HPDE6-E6E7 (cell line): ENCODE measurements around the gene TIAM1.

Experiments
- DNase-seq: peaks from one replicate; pipeline ENCODE4 v3.0.0; 2011; ENCODE audit warnings: missing footprints; ENCODE audit errors: extremely low spot score

The TIAM1 gene

GRCh38 chr21:31343680-31344480, at the start of gene TIAM1:
Gene TIAM1 (minus strand): TSS chr21:31344261. CDS start chr21:31266972, 77,289 bp downstream.
- peak; percentile 75 for DNase-seq

- no peak for DNase-seq
Measured at GRCh38 chr21:31387560-31388186, 43.6 kb upstream of the TIAM1 start.

- no peak for DNase-seq
Measured at GRCh38 chr21:31386006-31386405, 41.9 kb upstream of the TIAM1 start.

- no peak for DNase-seq
Measured at GRCh38 chr21:31383770-31384169, 39.7 kb upstream of the TIAM1 start.

DNA sequence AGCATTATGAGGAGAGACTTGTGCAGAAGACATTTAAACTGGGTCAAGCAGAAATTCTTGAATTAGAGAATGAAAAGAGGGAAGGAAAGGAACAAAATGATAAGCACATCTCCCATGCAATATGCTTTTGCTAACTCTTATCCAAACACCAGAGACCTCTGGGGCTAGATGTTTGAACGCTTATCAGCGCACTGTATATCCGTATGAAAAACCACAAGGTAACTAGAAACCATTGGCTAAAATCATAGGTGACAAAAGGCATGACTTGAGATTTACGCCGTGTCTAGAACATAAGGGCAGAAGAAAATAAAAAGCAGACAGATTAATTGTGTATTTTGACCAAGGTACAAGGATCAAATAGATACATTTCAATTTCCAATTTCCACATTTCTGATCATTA, 38.0 kb upstream of the TIAM1 start:
- no peak for DNase-seq

- DNase-seq = no peak
Measured at GRCh38 chr21:31376301-31376700, 32.2 kb upstream of the TIAM1 start.

DNA sequence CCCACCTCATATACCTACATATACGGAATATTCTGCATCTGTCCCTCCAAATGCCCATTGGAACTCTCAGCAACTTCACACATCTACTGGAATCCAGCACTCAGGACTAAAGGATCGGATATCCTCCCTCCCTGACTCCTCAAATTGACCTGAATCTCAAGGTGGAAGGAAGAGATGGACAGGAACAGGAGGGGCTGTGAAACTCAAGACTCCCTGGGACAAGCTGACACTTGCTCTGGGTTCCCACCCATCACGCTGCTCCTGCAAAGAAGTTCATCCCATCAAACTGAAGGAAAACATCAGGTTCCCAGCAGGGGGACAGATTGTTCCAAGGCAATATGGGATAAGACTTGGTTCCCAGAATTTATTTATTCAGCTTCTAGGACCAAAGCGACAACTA, 30.3 kb upstream of the TIAM1 start:
- DNase-seq = no peak

GRCh38 chr21:31372471-31372765, 28.4 kb upstream of the TIAM1 start:
- DNase-seq = no peak

GRCh38 chr21:31371715-31372470, 27.8 kb upstream of the TIAM1 start:
- no peak for DNase-seq

DNA sequence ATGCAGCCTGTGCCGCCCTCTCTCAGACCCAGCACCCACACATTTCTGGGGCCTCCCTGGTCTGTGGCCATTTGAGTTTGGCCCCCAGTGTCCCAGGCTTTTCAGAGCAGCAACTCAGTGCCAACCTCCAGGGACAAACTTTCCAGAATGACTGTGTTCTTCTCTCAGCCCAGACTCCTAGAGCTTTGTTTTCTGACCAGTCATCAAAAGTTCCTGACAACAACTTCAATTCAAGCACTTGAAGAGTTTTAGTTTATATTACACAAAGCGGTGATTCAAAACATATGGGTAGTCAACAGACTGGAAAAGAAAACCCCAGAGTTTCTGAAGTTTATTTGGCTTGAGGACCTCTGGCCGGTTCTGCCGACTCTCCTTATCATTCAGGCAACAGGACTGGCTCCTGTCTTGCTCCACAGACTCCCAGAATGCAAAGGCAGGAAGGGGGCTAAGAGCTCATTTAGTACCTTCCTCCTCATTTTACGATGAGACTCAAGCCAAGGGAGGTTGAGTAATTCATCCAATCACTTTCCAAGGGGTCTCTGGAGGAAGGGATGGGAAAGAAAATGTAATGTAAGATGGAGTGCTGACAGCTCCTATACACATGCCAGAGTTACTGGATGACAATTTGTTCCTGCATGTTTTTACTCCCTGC, 27.0 kb upstream of the TIAM1 start:
- DNase-seq = no peak

DNA sequence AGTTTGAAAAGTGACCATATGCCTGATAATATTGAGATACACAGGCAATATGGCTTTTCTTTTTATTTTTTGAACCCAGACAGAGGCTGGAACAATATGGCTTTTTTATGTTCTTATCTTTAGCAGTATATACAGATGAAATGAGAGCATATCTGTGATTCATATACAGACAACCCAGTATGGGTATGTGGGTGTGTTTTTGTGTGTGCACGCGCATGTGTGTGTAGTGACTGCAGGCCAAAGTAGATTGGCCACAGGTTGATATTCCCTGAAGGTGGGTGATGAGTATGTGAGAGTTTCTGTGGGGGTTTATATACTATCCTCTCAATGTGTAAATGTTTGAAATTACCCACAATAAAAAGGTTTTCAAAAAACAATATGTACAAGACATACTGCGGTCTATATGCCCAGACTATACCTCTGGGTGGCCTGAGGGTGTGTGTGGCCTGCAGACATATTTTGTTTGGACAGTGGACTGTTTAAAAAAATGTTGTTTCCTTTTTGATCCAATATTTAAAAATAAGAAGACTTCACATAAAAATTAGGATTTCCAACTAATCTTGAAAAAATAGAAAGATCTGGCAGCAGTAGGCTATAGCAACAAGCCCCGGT, 26.3 kb upstream of the TIAM1 start:
- no peak for DNase-seq

- no peak for DNase-seq
Measured at GRCh38 chr21:31368361-31368760, 24.3 kb upstream of the TIAM1 start.

GRCh38 chr21:31367801-31368200, 23.7 kb upstream of the TIAM1 start:
- no peak for DNase-seq

DNA sequence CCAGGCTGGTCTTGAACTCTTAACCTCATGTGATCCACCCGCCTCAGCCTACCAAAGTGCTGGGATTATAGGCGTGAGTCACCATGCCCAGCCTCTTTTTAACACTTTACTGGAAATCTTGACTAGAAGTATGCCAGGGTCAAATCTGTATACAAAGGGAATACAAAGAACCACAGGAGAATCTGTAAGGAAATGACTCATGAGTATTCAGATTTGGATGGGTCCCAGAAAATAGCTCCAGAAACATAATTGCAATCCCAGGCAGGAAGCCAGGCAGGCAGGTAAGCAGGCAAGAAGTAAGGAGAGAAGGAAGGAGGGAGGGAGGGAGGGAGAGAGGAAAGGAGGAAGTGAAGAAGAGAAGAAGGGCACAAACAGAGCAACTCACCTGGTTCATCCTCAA, 22.8 kb upstream of the TIAM1 start:
- peak; percentile 72 for DNase-seq

DNA sequence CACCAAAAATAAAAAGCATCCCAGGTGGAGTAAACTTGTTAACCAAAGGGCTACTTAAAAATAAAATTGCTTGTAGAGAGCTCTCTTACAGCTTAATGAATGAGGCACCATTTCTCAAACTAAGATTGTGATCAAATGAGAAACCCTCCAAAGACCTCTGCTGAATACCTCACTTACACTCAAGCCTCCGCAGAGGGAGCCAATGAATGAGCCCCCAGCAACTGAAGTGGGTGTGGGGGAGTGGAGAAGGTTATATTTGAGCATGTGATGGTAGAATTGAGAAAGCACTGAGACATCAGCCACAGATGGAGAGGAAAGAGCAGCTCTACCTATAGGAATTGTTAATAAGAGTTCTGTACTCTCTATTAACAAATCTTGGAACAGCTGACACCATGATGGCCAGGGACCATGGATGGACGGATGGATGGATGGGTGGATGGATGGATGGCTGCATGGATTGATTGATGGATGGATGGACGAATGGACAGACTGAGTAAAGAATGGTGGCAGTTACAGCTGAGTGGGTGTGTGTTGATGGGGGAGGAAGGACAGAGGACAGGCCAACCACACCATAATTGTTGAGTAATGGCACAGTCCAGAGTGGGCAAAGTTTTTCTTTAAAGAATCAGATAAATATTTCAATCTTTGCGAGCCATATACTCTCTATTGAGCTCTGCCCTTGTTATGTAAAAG, 20.3 kb upstream of the TIAM1 start:
- DNase-seq = no peak

GRCh38 chr21:31363720-31364119, 19.7 kb upstream of the TIAM1 start:
- DNase-seq = no peak

- DNase-seq = no peak
Measured at GRCh38 chr21:31360717-31361116, 16.7 kb upstream of the TIAM1 start.

DNA sequence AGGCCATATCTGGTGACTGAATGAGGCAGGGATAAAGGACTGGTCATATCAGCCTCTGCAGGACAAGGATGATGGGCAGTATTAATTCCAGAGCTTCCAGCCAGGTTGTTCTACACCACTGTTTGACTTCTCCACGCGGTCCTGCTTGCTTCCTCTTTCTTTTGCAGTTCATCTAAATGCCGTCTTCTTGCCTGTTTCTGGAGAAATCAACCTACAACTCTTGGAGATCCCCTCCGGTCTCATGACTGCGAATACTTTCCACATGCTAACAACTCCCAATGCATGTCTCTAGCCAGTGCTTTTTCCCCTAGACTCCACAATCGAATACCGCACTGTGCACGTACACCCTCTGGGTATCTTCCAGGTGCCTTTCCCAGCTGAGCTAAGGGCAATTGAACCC, 14.1 kb upstream of the TIAM1 start:
- no peak for DNase-seq

- no peak for DNase-seq
Measured at GRCh38 chr21:31356440-31356839, 12.4 kb upstream of the TIAM1 start.

DNA sequence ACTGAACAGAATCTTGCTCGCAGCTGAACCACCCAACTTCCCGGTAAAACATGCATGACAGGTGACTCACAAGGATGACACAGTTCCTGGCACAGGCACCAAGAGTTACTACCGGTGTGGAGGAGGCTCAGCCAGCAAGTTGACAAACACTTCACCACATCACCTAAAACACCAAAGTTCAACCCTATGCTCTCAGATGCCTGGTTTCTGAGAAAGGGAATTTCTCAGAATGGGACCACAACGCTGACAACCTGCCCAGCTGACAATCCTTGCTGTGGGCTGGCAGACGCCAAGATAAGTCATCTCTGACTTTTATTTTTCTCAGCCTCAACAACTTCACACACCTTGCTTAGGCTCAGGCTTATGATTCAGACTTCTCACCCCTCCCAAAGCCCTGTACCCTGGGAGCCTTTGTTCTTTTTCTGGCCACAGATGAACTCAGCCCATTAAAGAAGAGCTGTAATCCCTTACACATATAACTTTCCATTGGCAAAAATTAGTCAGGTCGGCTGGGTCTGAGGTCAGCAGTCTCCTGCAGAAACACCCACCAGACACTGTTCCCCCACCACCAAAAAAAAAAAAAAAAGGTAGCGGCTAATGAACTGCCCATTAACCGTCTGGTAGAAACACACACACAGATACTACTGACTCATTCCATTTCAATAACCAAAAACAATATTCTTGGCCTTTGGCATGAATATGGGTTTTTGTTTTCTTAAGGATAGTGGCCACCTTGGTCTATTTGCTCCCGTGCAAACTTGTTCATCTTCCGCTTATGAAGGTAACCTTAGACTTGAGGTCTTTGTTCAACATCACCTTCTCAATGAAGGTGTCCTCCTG, 10.8 kb upstream of the TIAM1 start:
- DNase-seq = peak; percentile 83
